Lower leg skin (tissue), 4 donors: ENCODE data around the gene FAM227B. TPM values are rescaled to one million over a fixed set of nuclear protein-coding genes. Genes with fewer than 3 reads are reported as not detected.

Experiments
- DNase-seq, 2 donors: peaks; one replicate each; pipeline ENCODE4 v3.0.0-alpha.2; 2019; ENCODE audit warnings: low spot score in 2 of 2
- H3K4me3 ChIP-seq: fragments of 200-600 bp; sonication (generic); 2 replicates; pipeline ENCODE4 v1.5.1; 2017; ENCODE audit warnings: mild to moderate bottlenecking, low read depth; ENCODE audit not compliant: poor library complexity, severe bottlenecking
- POLR2A ChIP-seq, 2 donors: fragments of 450-650 bp; IDR thresholded peaks; one replicate each; pipeline ENCODE4 v1.6.1; 2016 to 2017; ENCODE audit warnings: antibody characterized with exemption in 2 of 2, mild to moderate bottlenecking in 1 of 2, moderate library complexity in 1 of 2
- WGBS, 2 donors: methylation state at CpG; one replicate each; pipeline ENCODE4 v1.1.5; 2018; 5-methylcytosine and 5-hydroxymethylcytosine counted together
- intact Hi-C: fragments of 100-400 bp; cut with DNase I; formaldehyde crosslinking; loops from one replicate; pipeline ENCODE4 v1.15.0; 2023; ENCODE audit warnings: low total_unique reads
- total RNA-seq, 4 donors: library from RNA; depleted of rRNA; stranded (reverse); fragments of >200 nt; gene quantifications; one replicate each; pipeline ENCODE4 v1.1.0, GENCODE V29; 2016
- TF ChIP-seq, protein P1 (sequence below), 3 donors: fragments of 450-650 bp; IDR thresholded peaks; one replicate each; pipeline ENCODE4 v1.5.1; 2016; ENCODE audit warnings: antibody characterized with exemption in 3 of 3, mild to moderate bottlenecking in 3 of 3, moderate library complexity in 2 of 3

FAM227B gene
- total RNA-seq, 4 donors from 2014 or later = 3.7 to 9.4 (median 5.5) TPM

DNA sequence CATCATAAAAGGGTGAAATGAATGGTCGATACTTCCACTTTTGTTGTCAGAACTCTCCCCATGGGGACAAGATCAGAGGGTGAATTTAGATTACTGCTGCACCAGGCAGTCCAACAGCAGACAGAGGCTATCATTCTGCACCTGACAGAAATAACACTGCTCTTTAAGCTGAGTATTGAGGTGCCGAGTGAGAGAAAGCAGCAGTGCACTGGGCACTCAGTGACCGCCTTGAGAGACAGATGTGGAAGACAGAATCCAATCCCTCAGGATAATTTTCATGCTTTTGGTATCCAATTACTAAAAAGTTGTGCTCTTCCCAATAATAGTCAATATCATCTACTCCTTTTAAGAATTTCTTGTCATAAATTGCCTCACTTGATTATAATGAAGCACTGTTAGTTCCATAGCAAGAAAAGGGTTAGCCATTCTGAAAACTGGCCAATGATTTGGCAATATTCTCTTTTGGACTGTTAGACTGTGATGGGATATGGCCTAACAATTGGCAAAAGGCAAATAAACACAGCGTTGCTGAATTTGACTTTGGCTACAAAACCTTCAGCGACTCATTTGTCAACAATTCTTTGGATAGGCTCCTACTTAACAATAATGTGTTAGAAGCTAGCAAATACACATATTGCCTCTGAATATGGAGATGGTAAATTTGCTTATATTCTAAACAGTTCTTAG is 192.1 kb downstream of the FAM227B start:
- WGBS, 2 donors = 60 to 62% methylated on average over 5 of the region's 5 CpGs
- peak in 1 of 2 donors; percentile 37 for DNase-seq
- no peak overlapping the region for H3K4me3 ChIP-seq
- intact Hi-C loops = loop anchor here (10.0 kb wide), 1 partner anchor 194 kb away; no protein-coding TSS in a partner anchor
- TF ChIP-seq, protein P1, sequence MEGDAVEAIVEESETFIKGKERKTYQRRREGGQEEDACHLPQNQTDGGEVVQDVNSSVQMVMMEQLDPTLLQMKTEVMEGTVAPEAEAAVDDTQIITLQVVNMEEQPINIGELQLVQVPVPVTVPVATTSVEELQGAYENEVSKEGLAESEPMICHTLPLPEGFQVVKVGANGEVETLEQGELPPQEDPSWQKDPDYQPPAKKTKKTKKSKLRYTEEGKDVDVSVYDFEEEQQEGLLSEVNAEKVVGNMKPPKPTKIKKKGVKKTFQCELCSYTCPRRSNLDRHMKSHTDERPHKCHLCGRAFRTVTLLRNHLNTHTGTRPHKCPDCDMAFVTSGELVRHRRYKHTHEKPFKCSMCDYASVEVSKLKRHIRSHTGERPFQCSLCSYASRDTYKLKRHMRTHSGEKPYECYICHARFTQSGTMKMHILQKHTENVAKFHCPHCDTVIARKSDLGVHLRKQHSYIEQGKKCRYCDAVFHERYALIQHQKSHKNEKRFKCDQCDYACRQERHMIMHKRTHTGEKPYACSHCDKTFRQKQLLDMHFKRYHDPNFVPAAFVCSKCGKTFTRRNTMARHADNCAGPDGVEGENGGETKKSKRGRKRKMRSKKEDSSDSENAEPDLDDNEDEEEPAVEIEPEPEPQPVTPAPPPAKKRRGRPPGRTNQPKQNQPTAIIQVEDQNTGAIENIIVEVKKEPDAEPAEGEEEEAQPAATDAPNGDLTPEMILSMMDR (IDR thresholded peaks at IDR 0.05) = no peak

DNA sequence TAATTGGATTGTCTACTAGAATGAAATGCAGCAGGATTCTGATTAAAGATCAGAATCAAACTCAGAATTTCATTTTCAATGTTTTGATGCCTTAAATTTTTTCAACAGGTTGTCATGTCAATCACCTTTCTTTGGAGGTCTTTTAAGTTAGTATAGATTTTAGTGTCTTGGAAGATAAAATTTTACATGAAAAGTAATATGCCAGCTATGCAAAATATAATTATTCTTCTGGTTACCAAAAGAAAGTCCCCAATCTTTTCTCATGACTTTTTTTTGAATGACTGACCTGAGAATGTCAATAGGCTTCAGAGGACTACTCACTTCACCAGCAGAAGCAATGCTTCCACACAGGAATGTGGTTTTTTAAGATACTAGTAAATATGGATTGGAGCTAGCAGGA is 193.2 kb downstream of the FAM227B start:
- TF ChIP-seq POLR2A (IDR thresholded peaks at IDR 0.05) = no peak
- TF ChIP-seq, protein P1 (IDR thresholded peaks at IDR 0.05) = no peak
- no peak for DNase-seq
- no peak overlapping the region for H3K4me3 ChIP-seq
- intact Hi-C loops = loop anchor here (10.0 kb wide), 1 partner anchor 193 kb away; no protein-coding TSS in a partner anchor

DNA sequence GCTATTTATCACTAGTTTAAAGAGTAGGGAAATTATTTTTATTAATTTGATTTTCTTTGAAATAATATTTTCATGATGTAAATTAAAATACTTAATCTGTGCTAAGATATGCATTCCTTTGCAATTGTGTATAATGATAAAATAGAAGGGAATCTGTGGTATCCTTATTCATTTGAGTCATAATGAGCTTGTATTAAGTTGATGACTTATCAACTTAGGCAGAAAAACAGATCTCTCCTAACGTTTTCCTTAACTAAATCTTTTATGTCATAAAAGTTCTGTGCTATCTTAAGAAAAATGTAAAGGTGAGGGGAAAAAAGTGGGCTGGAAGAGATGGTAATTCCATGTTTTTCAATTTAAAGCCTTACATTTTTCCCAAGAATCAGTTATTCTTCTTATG is 195.7 kb downstream of the FAM227B start:
- WGBS, 2 donors = 15 to 29% methylated on average over 1 of the region's 1 CpG
- intact Hi-C loops = loop anchor here (10.0 kb wide), 1 partner anchor 190 kb away; no protein-coding TSS in a partner anchor
- no peak for DNase-seq
- H3K4me3 ChIP-seq = no peak overlapping the region
- TF ChIP-seq, protein P1 (IDR thresholded peaks at IDR 0.05) = no peak
- TF ChIP-seq POLR2A (IDR thresholded peaks at IDR 0.05) = no peak

DNA sequence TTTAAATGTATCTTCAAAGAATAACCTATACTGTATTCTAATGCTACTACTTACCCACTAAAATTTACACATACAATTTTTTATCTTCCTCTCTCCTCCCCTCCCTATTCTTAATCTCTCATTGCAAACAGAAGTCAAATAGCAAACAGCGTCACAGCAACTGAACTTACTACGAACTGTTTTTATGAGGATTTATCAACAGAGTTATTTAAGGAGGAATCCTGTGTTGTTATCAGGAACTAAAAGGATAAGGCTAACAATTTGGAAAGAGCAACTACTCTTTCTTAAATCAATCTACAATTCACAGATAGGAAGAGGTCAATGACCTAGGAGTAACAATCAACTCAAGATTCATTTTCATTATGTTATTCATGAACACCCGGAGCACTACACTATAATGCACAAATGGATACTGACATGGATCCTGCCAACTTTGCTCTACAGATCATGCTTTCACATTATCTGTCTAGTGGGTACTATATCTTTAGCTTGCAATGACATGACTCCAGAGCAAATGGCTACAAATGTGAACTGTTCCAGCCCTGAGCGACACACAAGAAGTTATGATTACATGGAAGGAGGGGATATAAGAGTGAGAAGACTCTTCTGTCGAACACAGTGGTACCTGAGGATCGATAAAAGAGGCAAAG is 196.6 kb downstream of the FAM227B start:
- 43 to 54% methylated on average over 6 of the region's 6 CpGs for WGBS, 2 donors
- intact Hi-C loops = loop anchor here (10.0 kb wide), 1 partner anchor 189 kb away; no protein-coding TSS in a partner anchor
- peak overlapping the region; percentile 23 for H3K4me3 ChIP-seq
- TF ChIP-seq, protein P1 (IDR thresholded peaks at IDR 0.05) = no peak
- no peak for TF ChIP-seq POLR2A (IDR thresholded peaks at IDR 0.05)
- no peak for DNase-seq

DNA sequence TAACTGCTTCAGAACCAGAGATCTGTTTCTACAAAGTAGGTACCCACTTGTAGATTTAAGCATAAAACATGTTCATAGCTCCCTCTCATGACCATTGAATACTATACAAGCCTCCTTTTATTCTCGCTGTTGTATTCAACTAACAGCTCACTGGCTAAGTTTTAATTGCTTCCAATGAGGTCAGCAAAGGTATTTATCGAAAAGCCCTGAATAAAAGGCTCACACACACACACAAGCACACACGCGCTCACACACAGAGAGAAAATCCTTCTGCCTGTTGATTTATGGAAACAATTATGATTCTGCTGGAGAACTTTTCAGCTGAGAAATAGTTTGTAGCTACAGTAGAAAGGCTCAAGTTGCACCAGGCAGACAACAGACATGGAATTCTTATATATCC is 197.6 kb downstream of the FAM227B start, which contains the start of gene FGF7:
FGF7 (plus strand) TSS at position 222 of the 400 bp plus-strand sequence. CDS start 1,056 bp downstream, outside the sequence.
- H3K4me3 ChIP-seq = peak within 1 kb of the TSS; percentile 23
- TF ChIP-seq, protein P1 (IDR thresholded peaks at IDR 0.05) = no peak
- no peak for TF ChIP-seq POLR2A (IDR thresholded peaks at IDR 0.05)
- intact Hi-C loops = loop anchor here (10.0 kb wide), 1 partner anchor 188 kb away; no protein-coding TSS in a partner anchor
- 27 to 57% methylated on average over 4 of the region's 4 CpGs for WGBS, 2 donors
- peak in 1 of 2 donors; percentile 81 for DNase-seq
